GM23248 (cell line): ENCODE data around the gene SOX5. TPM values are rescaled to one million over a fixed set of nuclear protein-coding genes. Genes with fewer than 3 reads are reported as not detected.

ENCODE experiments used
- DNase-seq: peaks from one replicate; pipeline ENCODE4 v3.0.0-alpha.2; 2015
- H2AFZ ChIP-seq: fragments of 200-600 bp; sonication (generic); 2 replicates; pipeline ENCODE4 v1.6.1; 2016; ENCODE audit warnings: antibody characterized with exemption
- H3F3A ChIP-seq: fragments of 200-600 bp; sonication (generic); 2 replicates; pipeline ENCODE4 v1.6.1; 2016; ENCODE audit warnings: mild to moderate bottlenecking, antibody characterized with exemption, mixed run types; ENCODE audit not compliant: insufficient read depth
- H3K27ac ChIP-seq: fragments of 200-600 bp; sonication (generic); 2 replicates; pipeline ENCODE4 v1.5.1; 2016; ENCODE audit warnings: mild to moderate bottlenecking
- H3K27me3 ChIP-seq: fragments of 200-600 bp; sonication (generic); replicated peaks from 2 replicates; pipeline ENCODE4 v1.6.1; 2016; ENCODE audit warnings: mild to moderate bottlenecking; ENCODE audit not compliant: insufficient read depth
- H3K36me3 ChIP-seq: fragments of 200-600 bp; sonication (generic); 2 replicates; pipeline ENCODE4 v1.6.1; 2016; ENCODE audit warnings: low read depth, mild to moderate bottlenecking
- H3K4me1 ChIP-seq: fragments of 200-600 bp; sonication (generic); 2 replicates; pipeline ENCODE4 v1.6.1; 2016; ENCODE audit warnings: mild to moderate bottlenecking; ENCODE audit not compliant: insufficient read depth
- H3K4me2 ChIP-seq: fragments of 200-600 bp; sonication (generic); one replicate; pipeline ENCODE4 v1.6.1; 2016; ENCODE audit warnings: mild to moderate bottlenecking; ENCODE audit not compliant: unreplicated experiment
- H3K4me3 ChIP-seq: fragments of 200-600 bp; sonication (generic); 2 replicates; pipeline ENCODE4 v1.5.1; 2016; ENCODE audit warnings: mild to moderate bottlenecking
- H3K79me2 ChIP-seq: fragments of 200-600 bp; sonication (generic); 2 replicates; pipeline ENCODE4 v1.6.1; 2016; ENCODE audit warnings: mild to moderate bottlenecking; ENCODE audit not compliant: insufficient read depth
- H3K9ac ChIP-seq: fragments of 200-600 bp; sonication (generic); 2 replicates; pipeline ENCODE4 v1.6.1; 2016; ENCODE audit warnings: mild to moderate bottlenecking
- H3K9me2 ChIP-seq: fragments of 200-600 bp; sonication (generic); 2 replicates; pipeline ENCODE4 v1.6.1; 2016; ENCODE audit warnings: mixed run types, mild to moderate bottlenecking, moderate library complexity; ENCODE audit not compliant: insufficient read depth
- H3K9me3 ChIP-seq: fragments of 200-600 bp; sonication (generic); one replicate; pipeline ENCODE4 v1.6.1; 2017; ENCODE audit warnings: low read depth
- H4K20me1 ChIP-seq: fragments of 200-600 bp; sonication (generic); 2 replicates; pipeline ENCODE4 v1.6.0; 2016; ENCODE audit not compliant: insufficient read depth
- EZH2 ChIP-seq: fragments of 200-600 bp; sonication (generic); IDR thresholded peaks from 2 replicates; pipeline ENCODE4 v1.6.1; 2018; ENCODE audit warnings: antibody characterized with exemption, mild to moderate bottlenecking; ENCODE audit not compliant: insufficient read depth, poor library complexity, severe bottlenecking
- EZH2phosphoT487 ChIP-seq: fragments of 200-600 bp; sonication (generic); IDR thresholded peaks from 2 replicates; pipeline ENCODE4 v1.6.1; 2018; ENCODE audit warnings: antibody characterized with exemption, moderate library complexity, mild to moderate bottlenecking, low read depth; ENCODE audit not compliant: insufficient read depth
- WGBS, 2 experiments: methylation state at CpG; one replicate each; pipeline ENCODE4 v1.1.6; 2015 to 2017; ENCODE audit warnings: low lambda C conversion rate in 2 of 2, low coverage in 1 of 2; ENCODE audit errors: missing lambda C conversion rate in 2 of 2; 5-methylcytosine and 5-hydroxymethylcytosine counted together
- in situ Hi-C: fragments of 300-500 bp; cut with MboI; formaldehyde crosslinking; loops from 2 replicates; pipeline ENCODE4 v1.15.0; 2020
- polyA plus RNA-seq: library from polyadenylated mRNA; unstranded; fragments of >200 nt; fragmentation: Nextera tagmentation; extraction: Ambion mirVana; gene quantifications from 2 replicates; pipeline ENCODE4 v1.2.1, GENCODE V29; 2016
- total RNA-seq: library from RNA; depleted of rRNA; stranded (reverse); fragments of >200 nt; shearing (Covaris generic); gene quantifications from 2 replicates; pipeline ENCODE4 v1.2.3, GENCODE V29; 2014

The SOX5 gene
- total and polyA plus RNA-seq, 2 experiments from 2014 or later: not detected

DNA sequence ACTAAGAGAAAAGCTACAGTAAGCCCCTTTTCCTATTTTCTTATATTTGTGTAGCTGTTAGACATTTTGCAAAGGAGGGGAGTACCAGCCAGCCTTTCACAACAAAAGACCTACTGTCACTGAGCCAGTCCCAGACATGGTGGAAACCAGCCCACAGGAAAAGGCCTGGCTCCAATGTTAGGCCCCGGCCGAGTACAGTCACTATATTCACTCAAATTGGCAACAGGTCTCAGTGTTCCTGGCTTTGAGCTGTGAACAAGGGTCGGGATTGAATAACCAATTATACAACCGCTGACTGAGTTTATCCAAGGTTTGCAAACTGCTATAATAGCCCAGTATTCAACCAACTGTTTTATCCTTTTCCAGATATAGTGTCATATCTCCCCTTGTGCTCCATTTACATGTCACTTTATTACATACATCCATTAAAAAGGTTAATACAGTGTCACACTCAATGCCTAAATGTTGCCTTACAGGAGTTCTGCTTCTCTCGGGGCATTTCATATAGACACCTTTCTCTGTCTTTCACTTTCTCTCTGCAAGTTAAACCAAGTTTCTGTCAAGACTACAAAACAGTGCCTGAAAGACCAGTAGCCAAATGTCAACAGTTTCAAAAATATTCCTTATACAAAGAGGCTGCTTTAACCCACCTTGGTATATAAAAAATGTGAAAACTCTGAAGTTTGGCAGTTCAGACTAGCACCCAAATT, 178.1 kb downstream of the SOX5 start:
- Histone ChIP-seq H3K4me3 (no peak overlapping the region), H3K9ac (no peak overlapping the region), H3K36me3 (no peaks in the 10 kb centered on the region), H2AFZ (no peak overlapping the region), H3K4me2 (no peak overlapping the region), H3K9me2 (no peaks in the 10 kb centered on the region), H3F3A (no peaks in the 10 kb centered on the region), H3K27ac (no peak overlapping the region), H3K4me1 (no peaks in the 10 kb centered on the region), H4K20me1 (no peaks in the 10 kb centered on the region), H3K27me3 (no peaks in the 10 kb centered on the region), H3K9me3 (no peaks in the 10 kb centered on the region), H3K79me2 (no peaks in the 10 kb centered on the region)
- in situ Hi-C loops: no loop called here
- TF ChIP-seq EZH2: no peak
- no peak for TF ChIP-seq EZH2phosphoT487
- DNase-seq: no peak
- 11 to 12% methylated on average over 5 of the region's 5 CpGs for WGBS, 2 experiments

- Histone ChIP-seq H4K20me1 (no peaks in the 10 kb centered on the region), H3K9me2 (no peaks in the 10 kb centered on the region), H3K9ac (no peak overlapping the region), H3K9me3 (no peaks in the 10 kb centered on the region), H3K4me2 (no peak overlapping the region), H3K27ac (no peak overlapping the region), H3K27me3 (no peaks in the 10 kb centered on the region), H3K4me3 (no peak overlapping the region), H3F3A (no peaks in the 10 kb centered on the region), H2AFZ (no peak overlapping the region), H3K79me2 (no peaks in the 10 kb centered on the region), H3K4me1 (no peaks in the 10 kb centered on the region), H3K36me3 (no peaks in the 10 kb centered on the region)
- WGBS, 2 experiments: 40 to 41% methylated on average over 3 of the region's 3 CpGs
- in situ Hi-C loops: no loop called here
- DNase-seq: no peak
- TF ChIP-seq EZH2phosphoT487 (no peak), EZH2 (no peak)
Observed at GRCh38 chr12:23770202-23770938, 179.1 kb downstream of the SOX5 start.

GRCh38 chr12:23767834-23768233, 181.6 kb downstream of the SOX5 start:
- TF ChIP-seq EZH2phosphoT487: no peak
- no peak for TF ChIP-seq EZH2
- 33 to 37% methylated on average over 2 of the region's 2 CpGs for WGBS, 2 experiments
- H2AFZ ChIP-seq: no peak overlapping the region
- no peak overlapping the region for H3K4me3 ChIP-seq
- H3K27me3 ChIP-seq: no peaks in the 10 kb centered on the region
- H3K36me3 ChIP-seq: no peaks in the 10 kb centered on the region
- H3K27ac ChIP-seq: no peak overlapping the region
- in situ Hi-C loops: no loop called here
- no peaks in the 10 kb centered on the region for H3K9me2 ChIP-seq
- no peaks in the 10 kb centered on the region for H3K4me1 ChIP-seq
- H3K4me2 ChIP-seq: no peak overlapping the region
- no peak for DNase-seq
- H3K9ac ChIP-seq: no peak overlapping the region
- H3K79me2 ChIP-seq: no peaks in the 10 kb centered on the region
- H3F3A ChIP-seq: no peaks in the 10 kb centered on the region
- H4K20me1 ChIP-seq: no peaks in the 10 kb centered on the region
- H3K9me3 ChIP-seq: no peaks in the 10 kb centered on the region

- H3K4me1 ChIP-seq: no peaks in the 10 kb centered on the region
- WGBS, 2 experiments: 18 to 30% methylated on average over 1 of the region's 1 CpG
- H3K79me2 ChIP-seq: no peaks in the 10 kb centered on the region
- in situ Hi-C loops: no loop called here
- H3K4me3 ChIP-seq: no peak overlapping the region
- DNase-seq: no peak
- TF ChIP-seq EZH2phosphoT487: no peak
- TF ChIP-seq EZH2: no peak
- no peaks in the 10 kb centered on the region for H3K9me3 ChIP-seq
- H3K36me3 ChIP-seq: no peaks in the 10 kb centered on the region
- no peaks in the 10 kb centered on the region for H4K20me1 ChIP-seq
- H3K9ac ChIP-seq: no peak overlapping the region
- H3K27me3 ChIP-seq: no peaks in the 10 kb centered on the region
- no peak overlapping the region for H3K4me2 ChIP-seq
- H3K9me2 ChIP-seq: no peaks in the 10 kb centered on the region
- H3F3A ChIP-seq: no peaks in the 10 kb centered on the region
- no peak overlapping the region for H2AFZ ChIP-seq
- no peak overlapping the region for H3K27ac ChIP-seq
Observed at GRCh38 chr12:23763724-23764123, 185.7 kb downstream of the SOX5 start.
